Hematopoietic multipotent progenitor cell treated with erythropoietin and hydrocortisone succinate and interleukin-3 and kit ligand, for 8 days (in vitro differentiated cells): Measurements from ENCODE around the gene SGCA.

ENCODE experiments used
- DNase-seq: peaks from one replicate; pipeline ENCODE4 v3.0.0-alpha.2; 2015

Gene SGCA

DNA sequence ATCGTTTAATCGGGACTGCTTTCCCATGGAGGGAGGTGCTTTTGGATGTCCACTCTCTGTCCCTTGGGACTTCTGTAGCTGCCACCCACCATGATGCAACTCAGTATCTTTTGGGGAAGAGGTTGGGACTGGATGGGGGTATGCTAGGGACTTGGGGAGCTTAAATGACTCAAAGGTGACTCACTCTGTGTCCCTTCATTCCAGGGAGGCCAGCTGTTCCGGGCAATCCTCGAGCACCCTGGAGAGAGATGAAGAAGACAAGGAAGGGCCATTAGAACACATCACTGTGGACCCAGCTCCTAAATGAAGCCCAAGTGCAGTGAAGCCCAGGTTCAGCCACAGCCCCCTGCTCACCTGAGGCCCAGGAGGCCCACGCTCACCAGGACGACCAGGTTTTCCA is 31.0 kb downstream of the SGCA start:
- DNase-seq, result no peak

DNA sequence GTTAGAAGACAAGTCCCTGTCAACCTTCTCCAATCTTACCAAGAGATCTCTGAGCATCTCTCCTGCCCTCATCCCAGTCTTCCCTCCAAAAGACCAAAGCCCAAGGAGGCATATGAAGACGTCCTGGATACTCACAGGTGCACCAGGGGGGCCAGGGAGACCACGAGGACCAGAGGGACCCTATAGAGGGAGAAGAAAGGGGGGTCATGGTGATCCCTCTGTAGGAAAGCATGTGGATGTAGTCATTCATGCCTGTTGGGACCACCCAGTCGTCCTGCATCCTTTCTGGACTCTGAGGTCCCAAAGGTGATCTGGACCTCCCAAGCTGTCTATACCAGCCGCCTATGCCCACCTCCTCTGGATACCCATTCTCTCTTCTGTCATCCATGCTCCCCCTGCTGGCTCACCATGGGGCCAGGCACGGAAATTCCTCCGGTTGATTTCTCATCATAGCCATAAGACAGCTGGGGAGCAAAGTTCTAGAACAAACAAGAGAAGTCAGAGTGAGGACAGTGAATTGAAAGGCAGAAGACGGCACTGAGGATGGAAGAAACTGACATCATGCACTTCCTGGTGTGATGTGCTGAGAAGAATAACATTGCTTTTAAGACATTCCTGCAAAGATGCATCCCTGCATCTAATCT is 32.3 kb downstream of the SGCA start:
- peak; percentile 70 for DNase-seq

DNA sequence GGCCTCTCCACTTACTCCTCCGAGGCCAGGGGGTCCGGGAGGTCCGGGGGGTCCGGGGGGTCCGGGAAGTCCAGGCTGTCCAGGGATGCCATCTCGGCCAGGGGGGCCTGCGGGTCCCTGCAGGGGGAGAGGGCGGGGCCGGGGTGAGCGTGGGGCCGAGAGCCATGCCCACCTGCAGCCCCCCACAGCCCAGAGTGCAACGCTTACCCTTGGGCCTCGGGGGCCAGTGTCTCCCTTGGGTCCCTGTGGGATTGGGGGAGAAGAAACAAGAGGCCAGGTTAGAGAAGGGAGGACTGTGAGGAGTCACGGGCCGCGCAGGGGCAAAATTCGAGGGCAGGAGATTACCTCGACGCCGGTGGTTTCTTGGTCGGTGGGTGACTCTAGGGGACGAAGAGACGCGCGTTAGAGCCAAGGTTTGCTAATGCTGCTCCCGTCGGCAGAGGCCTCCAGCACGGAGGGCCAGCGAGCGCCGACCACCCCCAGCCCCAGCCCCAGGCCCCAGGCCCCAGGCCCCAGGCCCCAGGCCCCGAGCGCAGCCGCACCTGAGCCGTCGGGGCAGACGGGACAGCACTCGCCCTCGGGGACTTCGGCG is 33.5 kb downstream of the SGCA start:
- DNase-seq, result no peak

DNA sequence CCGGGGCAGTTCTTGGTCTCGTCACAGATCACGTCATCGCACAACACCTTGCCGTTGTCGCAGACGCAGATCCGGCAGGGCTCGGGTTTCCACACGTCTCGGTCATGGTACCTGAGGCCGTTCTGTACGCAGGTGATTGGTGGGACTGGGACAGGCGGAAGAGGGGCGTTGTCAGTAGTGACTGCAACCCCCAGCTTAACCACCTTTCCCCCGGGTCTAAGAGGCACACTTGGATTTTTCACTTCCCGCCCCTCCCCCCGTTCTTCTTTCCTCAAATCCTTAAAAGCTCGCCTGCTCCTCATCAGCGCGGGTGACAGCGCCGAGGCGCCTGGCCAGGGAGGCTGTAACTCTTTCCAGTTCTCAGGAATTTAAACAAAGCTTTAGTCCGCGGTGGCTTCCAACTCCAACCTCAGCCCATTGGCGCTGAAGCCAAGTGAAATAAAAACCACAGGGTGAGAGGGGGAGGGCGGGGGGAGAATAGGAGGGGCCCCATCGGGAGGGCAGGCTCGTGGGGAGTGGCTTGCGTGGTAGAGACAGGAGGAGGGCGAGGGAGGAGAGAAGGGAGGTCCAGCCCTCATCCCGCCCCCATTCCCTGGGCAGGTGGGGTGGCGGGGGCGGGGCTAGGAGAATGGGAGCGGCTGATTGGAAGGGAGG is 34.1 kb downstream of the SGCA start:
- peak; percentile 82 for DNase-seq

DNA sequence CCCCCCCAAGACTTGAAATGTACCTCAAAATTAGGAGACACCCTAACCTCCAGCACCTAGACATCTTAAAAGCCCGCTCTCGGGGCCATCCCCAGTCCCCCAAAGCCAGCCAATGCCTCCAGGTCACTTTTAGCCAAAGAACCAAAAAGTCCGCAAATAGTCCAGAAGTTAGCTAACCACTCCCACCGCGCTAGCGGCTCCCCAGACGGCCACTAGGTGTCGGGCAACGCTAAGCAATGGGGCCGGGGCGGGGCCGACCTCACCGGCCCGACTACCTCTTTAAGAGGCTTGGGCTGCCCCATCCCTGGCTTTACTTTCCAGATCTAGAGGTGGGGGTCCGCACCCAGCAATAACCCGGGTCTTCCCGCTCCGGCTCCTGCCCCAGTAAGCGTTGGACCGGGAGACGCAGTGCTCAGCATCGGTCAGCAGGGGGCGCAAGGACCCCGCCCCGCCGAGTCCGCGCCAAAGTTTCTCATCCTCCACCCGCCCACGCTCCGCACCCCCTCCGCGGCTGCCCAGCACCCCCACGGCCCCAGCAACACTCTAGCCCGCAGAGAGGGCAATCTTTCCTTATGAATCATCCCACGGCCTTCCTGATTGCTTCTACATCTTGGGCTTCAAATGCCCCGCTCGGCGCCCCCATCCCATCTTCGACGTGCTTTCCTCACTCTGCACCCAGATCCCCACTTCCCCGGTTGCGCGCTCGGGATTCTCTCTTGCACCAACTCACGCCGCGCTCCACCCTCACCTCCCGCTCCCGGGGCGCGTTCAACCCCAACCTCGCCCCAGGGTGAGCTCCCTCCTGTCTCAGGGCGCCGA is 34.9 kb downstream of the SGCA start:
- peak; percentile 83 for DNase-seq

DNA sequence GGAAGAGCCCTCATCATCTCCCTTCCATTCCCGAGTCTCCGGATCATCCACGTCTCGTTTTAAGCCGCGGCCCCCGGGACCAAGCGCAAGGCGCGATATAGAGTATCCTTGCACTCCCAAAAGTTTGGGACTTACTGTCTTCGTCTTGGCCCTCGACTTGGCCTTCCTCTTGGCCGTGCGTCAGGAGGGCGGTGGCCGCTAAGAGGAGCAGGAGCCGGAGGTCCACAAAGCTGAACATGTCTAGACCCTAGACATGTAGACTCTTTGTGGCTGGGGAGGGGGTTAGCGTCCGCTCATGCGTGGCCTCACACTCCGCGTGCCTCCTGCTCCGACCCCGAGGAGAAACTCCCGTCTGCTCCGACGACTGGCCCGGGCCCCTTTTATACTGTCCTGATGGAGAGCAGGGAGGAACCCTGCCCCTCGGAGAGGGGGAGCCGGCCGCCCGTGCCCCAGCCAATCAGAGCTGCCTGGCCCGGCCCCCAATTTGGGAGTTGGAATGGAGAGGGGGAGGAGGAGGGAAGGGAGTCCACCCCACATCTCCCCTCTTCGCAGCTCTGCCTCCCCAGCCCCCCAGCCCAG is 35.6 kb downstream of the SGCA start, which contains the start of gene COL1A1:
Gene COL1A1, minus strand, starts transcription at position 356 of the 579 bp plus-strand sequence. Its CDS starts 118 bp downstream, at position 238.
- DNase-seq, result no peak

DNA sequence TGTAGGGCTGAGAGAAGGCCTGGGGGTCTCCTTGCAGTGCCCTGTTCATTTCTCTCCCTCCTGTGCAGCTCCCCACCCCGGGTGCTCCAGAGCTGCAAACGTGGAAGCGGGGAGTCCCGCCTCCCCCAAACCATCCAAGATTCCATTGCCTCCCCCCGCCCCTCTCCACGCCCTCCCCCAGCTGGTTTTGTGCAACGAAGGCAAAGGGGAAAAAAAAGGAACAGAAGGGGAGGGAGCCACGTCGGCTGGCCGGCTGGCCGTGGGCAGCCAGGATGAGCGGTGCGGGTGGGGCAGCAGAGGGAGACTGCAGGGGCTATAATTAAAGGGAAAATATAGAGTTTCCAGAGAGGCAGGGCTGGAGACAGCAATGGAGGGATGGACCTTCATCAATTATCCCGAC is 37.3 kb downstream of the SGCA start:
- DNase-seq, result no peak

DNA sequence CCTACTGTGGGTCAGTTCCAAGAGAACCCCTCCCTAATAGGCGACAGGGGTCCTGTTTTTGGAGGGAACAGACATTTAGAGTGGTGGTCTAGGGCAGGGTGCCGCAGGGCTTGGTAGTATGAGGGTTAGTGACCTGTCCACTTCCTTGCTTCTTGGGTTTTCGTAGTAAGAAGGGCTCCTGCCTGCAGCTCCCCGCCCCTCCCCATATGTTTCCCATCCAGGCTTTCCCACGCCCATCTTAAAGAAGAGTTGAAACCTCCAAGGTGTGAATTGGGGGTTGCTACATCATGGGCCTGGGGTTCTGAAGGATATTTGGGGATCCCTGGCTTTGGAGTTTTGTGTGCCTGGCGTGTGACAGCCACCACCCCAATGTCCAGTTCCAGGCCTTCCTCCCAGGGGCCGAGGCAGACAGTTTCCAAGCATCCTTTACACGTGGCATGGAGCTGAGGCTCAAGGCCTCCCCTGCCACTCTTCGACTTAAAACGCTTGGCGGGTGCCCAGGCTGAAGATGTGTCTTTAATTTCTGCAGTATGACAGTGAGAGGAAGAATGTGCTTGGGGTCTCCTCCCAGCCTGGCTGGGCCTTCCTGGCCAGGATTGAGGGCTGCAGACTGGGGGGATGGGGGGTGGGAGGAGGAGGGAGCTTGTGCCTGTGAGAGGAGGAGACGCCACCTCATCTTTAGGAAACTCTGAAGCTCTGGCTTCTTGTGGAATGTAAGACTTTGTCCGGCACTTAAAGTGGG is 38.0 kb downstream of the SGCA start:
- no peak for DNase-seq

DNA sequence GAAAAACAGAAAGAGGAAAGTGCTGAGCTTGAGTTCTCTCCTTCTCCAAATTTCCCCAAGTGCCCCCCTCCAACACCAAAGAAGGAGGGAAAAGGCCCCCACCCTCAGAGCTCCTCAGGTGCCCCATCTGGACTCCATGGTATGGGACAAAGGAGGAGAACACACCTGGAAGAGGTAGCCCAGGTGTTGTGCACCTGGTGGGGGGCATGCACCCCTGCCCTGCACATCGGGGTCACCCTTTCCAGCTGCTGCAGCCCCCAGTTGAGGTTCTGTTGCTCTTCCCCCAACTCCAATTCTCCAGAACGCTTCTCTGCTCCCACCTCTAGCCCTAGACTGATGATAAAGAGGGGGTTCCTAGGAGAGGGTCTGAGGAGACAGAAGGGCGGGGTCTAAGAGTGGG is 38.6 kb downstream of the SGCA start:
- no peak for DNase-seq

DNA sequence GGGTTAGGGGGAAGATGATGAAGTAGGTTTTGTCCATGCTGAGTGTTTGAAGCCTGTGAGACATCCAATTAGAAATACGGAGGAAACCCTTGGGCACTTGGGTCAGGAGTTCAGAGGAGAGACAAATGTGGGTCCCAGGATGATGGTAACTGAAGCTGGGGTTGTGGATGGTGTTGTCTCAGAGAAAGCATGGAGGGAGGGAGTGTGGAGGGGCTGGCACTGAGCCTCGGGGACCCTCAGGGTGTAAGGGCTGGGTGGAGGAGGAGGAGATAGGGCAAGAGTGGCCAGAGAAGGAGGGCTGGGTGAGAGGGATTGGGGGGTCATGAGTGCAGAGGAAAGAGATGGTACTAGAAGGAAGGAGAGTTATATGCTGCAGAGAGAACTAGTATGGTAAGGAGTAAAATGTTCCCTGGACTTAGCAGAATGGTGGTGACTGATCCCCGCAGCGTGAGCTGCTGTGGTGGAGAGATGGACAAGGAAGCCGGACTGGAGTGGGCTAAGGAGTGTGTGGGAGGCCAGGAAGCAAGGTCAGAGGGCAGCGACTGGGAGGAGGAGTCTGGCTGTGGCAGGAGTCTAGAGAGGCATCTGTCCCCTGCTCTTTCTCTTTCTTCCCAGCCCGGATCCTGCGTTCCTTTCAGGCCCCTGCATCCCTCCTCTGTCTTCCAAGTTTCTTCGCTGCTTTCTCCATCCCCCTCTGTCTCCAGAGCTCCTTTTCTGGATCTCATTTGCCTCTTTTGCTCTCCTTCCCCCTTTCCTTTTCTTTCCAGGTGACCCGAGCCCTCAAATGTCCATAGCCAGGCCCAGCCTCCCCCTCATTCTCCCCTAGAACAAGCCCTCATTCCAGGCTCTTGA is 39.5 kb downstream of the SGCA start:
- DNase-seq, result no peak

DNA sequence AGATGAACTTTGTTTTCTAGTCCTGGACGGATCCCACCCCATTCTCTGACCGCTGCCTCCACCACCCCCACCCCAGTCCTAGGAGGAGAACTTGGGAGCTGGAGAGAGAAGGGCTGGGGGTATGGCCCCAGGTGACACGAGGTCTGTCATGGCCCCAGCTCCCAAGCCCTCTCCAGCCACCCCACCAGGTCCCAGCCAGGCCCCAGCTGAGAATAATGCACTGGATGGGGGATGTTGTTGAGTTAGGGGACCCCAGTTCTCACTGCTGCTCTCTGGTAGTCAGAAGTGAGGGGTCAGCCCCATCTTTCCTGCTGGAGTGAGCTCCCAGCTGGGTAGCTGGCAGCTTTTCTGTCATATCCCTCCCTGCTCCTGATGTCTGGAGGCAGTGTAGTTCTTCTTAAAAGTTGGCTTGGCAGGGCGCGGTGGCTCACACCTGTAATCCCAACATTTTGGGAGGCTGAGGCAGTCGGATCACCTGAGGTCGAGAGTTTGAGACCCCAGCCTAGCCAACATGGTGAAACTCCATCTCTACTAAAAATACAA is 40.2 kb downstream of the SGCA start:
- no peak for DNase-seq

DNA sequence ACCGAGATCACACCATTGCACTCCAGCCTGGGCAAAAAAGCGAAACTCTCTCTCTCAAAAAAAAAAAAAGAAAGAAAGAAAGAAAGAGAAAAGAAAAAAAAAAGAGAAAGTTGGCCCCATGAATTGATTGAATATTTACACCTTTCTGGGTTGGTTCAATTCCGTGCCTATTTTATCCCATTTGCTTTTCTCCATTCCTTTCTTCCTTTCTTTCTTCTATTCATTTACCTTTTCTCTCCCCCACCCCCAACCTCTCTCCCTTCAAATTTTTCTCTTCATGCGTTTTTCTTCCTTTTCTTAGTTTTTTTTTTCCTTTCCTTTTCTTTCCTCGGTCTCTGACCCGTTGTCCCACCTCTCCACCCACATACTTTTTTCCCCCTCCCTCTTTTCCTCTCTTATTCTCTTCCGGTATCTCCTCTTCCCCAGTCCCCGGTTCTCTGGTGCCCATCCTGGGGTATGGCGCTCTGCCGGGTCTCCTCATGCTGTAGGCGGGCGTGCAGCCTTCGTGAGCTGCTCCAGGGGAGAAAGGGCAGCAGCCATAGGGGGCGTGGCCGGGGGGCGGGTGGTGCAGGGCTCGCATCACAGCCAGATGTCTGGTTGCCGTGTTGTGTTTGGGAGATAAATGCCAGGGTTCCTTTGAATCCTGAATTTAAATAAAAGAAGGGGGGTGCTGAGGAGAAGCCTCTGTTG is 40.9 kb downstream of the SGCA start:
- DNase-seq, result peak; percentile 37

DNA sequence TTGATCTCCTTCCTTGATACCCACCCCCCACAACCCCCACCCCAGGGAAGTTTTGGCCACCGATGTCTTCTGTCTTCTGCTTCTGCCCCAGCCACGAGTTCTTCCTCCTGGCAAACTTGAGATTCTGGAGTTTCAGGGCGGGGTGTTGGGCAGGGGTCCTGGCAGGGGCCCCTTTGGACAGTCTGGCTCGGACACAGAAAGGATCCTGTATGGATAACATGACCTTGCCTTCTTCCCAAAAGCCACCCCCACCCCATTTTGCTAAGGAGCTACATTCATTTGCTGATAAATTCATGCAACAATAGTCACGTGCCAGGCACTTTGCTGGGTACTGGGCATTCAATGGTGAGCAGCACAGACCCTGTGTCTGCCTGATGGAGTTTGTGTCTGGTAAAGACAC is 41.5 kb downstream of the SGCA start:
- no peak for DNase-seq

DNA sequence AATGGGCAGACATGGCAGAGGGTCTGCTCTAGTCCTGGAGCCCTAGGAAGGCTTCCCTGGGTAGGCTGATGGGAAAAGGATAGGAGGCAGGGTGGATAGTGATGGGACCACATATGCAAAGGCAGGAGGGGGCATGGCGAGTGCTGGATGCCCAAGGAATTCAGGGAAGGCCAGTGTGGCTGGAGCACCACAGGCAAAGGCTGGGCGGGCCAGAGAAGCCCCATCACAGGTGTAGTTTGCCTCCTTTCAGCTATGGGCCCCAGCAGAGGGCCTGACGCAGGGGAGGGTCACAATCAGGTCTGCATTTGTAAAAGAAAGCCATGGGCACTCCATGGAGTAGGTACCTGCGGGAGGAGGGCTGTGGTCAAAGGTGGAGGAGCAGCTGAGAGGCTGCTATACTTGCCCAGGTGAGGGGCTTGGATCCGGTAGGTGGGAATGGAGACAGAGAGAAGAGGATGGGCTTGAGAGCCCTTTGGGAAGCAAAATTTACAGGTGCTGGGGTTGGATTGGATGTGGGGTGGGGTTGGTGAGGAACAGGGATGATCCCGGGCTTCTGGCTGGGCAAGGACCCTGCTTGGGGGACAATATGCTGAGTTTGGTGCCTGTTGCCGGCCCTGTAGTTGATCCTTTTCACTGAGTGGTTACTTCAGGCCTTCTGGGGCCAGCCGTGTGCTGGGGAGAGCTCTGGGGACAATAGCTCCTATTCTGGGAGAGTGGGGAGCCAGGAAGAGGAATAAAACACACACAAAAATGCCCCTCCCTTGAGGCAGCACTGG is 42.2 kb downstream of the SGCA start:
- DNase-seq, result no peak

DNA sequence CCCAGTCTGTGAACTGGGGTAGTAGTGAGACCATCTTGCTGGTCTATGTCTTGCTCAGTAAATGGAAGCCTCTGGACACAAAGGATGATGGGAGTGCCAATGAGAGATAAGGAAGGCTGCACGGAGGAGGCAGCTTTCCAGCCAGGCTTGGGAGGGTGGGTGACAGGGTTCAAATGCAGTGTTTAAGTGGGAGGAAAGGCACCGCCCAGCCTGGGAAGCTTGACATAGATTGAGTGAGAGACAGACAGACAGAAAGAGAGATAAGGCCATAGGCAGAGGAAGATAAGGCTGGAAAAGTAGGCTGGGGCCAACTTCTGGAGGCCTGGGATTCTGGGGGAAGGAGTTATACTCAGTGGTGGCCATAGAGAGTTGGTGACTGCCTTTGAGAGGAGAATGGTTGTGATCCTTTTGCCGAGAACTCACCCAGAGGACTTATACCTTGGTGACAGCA is 42.8 kb downstream of the SGCA start:
- peak; percentile 79 for DNase-seq

DNA sequence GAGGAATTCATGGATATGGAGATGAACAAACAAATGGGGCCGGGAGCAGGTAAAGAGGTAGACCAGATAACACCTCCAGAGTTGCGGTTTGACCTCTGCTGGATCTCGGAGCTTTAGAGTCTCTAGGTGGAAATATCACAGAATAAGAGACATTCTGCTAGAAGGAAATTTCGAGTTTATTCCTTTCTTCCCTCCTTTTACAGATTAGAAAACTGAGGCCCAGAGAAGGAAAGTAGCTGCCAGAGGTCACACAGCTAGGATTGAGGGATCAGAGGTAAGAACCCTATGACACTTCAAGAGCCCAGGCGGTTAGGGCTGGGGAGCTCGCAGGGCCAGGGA is 43.3 kb downstream of the SGCA start:
- DNase-seq, result no peak

DNA sequence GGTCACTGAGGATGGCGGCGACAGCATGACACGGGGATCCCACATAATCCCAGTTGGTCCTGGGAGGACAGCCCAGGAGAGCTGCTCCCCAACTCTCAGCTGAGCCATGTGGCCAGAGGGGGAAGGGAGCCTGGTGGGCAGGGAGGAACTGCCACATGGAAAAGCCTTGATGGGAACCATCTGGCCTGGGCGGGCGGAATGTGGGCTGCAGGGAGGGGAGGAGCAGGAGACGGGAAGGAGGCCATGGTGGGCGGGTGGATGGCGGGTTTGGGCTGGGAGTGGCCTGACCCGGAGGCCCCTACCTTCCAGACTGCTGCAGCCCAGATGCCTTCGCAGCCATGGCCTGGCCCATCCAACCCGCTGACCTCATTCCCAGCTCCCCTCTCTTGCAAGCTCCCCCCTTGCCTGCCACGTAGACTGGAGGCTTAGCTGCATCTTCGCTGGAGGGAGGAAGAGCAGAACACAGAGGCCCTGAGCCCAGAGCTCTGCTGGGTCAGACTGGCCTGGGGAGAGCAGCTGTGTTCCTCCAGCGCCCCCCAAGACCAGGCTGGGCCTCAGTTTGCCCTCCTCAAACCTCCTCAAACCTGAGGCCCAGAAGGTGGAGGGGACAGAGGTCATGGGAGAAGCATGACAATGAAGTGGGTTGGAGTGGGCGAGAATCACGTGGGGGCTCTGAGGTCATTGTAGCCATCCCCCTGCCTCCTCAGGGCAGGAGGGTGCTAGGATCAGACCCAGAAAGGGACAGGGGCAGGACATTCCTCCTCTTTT is 43.9 kb downstream of the SGCA start:
- DNase-seq, result no peak

DNA sequence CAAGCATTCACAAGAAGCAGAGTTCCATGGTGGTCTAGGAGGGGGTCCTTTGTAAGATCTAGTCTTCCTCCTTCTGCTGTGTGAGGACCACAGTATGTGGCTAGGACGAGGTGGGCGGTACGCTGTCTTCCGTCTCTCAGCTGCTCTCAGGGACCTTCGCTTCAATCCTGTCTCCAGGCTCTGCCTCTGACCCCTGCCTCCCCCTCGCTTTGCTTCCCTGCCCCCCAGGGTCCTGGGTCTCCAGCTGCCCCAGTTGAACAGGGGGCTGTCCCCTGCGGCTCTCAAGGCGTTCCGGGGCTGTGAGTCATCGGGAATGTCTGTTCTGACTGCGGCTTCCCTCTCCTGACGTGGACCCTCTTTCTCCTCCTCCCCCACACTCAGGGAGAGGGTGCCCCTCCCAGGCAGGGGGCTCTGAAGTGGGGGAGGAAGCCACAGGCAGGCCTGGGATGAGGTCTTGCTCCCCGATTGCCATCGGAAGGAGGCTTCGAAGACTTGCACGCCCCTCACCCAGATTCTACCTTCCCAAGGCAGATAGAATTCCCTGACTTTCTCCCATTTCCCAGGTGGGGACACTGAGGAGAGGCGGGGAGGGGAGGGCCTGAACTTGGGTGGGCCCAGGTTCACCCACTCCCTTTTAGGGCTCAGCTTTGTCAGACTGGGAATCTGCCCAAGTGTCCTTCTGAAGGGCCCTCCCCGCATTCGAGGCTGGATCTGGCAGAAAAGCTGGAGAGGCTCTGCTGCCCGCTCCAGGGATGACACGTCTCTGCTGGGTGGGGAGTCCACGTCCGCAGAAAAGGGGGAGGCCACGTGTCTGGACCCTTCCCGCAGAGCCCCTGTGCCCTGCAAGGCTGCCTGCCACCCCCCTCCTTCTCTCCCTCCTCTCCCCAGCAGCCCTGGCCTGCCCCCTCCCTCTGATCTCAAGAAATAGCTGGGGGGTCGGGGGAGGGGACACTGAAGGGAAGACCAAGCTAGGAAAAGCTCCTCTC is 44.7 kb downstream of the SGCA start:
- no peak for DNase-seq
